ENCODE results near the gene HS6ST2.

Gene HS6ST2

GRCh38 chrX:132769609-132770008 is 188.8 kb downstream of the HS6ST2 start (continued):
- TF ChIP-seq ZNF621 (tag by site-specific recombination; IDR thresholded peaks at IDR 0.05) (no peak), ZNF555 (tag by site-specific recombination; conservative IDR thresholded peaks at IDR 0.05) (no peak), GLIS1 (tag by site-specific recombination; IDR thresholded peaks at IDR 0.05) (no peak), ZNF600 (tag by site-specific recombination; IDR thresholded peaks at IDR 0.05) (no peak), TCF7L2 (IDR thresholded peaks at IDR 0.05; ENCODE audit: borderline replicate concordance, low read depth, low read length) (no peak), ZBTB8A (tag by site-specific recombination; IDR thresholded peaks at IDR 0.05) (no peak), GLI4 (tag by site-specific recombination; IDR thresholded peaks at IDR 0.05) (no peak), ZNF174 (tag by site-specific recombination; IDR thresholded peaks at IDR 0.05) (no peak)

- no peaks in the 10 kb centered on the region for H3K9me3 ChIP-seq (ENCODE audit: control insufficient read depth, insufficient read depth, low read depth, low read length)
- H3K4me1 ChIP-seq (ENCODE audit: control insufficient read depth, insufficient read depth, low read length), result no peaks in the 10 kb centered on the region
- H3K36me3 ChIP-seq (ENCODE audit: control insufficient read depth in 2 of 2, insufficient read depth in 1 of 2, low read length in 2 of 2), result no peaks in the 10 kb centered on the region
- no peak overlapping the region for H3K27ac ChIP-seq (ENCODE audit: extremely low read depth, low read depth, low read length)
- H3K4me3 ChIP-seq (ENCODE audit: low read depth, low read length), result no peak overlapping the region
- CTCF ChIA-PET, result no interaction called here
- TF ChIP-seq TRIM28 (IDR thresholded peaks at IDR 0.05; ENCODE audit: borderline replicate concordance, low read length) (no peak), ZNF214 (tag by site-specific recombination; IDR thresholded peaks at IDR 0.05; ENCODE audit: borderline replicate concordance) (no peak), ZNF16 (tag by site-specific recombination; IDR thresholded peaks at IDR 0.05; ENCODE audit: low read depth) (no peak), ZNF423 (tag by site-specific recombination; IDR thresholded peaks at IDR 0.05) (no peak), ZNF169 (tag by site-specific recombination; IDR thresholded peaks at IDR 0.05) (no peak), ZNF548 (tag by site-specific recombination; IDR thresholded peaks at IDR 0.05) (no peak), ZIC2 (tag by site-specific recombination; IDR thresholded peaks at IDR 0.05) (no peak), KLF8 (tag by site-specific recombination; IDR thresholded peaks at IDR 0.05) (no peak), ZNF571 (tag by site-specific recombination; IDR thresholded peaks at IDR 0.05) (no peak), ZNF792 (tag by site-specific recombination; IDR thresholded peaks at IDR 0.05) (no peak), REST (tag by site-specific recombination; IDR thresholded peaks at IDR 0.05) (no peak), ZNF280D (tag by site-specific recombination; IDR thresholded peaks at IDR 0.05) (no peak), ZNF48 (tag by site-specific recombination; IDR thresholded peaks at IDR 0.05) (no peak), ZNF530 (tag by site-specific recombination; IDR thresholded peaks at IDR 0.05; ENCODE audit: low read depth) (no peak)
- POLR2A ChIA-PET, result no interaction called here
Measured at GRCh38 chrX:132766452-132766851, 192.0 kb downstream of the HS6ST2 start.
